DMS79 (cell line): ENCODE results near the gene PLCL1.
"Not testable (repeated sequence)": the region's sequence is repeated elsewhere in the genome, so short reads cannot be mapped to it uniquely, and the experiment has no call there.

Experiments used
- DNase-seq: peaks from one replicate; lab custom pipeline; 2025; lab: John Stamatoyannopoulos, UW

PLCL1 gene

DNA sequence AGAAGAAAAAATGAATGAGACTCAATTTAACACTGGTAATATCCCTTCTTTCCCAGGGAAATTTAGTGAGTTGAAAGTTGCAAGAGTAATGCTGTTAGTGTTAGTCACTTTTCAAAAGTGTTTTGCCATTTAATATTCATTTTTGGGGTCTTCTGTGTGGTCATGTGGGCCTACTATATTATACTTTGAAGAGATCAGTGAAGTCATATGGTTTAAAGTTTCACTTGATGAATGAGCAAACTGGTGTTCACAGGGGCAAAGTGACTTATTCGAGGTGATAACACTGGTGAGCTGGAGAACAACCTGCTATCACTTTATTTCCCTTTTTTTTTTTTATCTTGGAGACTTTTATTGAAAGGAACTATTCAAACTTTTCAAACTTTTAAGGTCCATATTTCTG lies 196.0 kb downstream of the PLCL1 start:
- no peak for DNase-seq

- DNase-seq, result no peak
Observed at GRCh38 chr2:198004173-198004572, 199.8 kb downstream of the PLCL1 start.

GRCh38 chr2:198004921-198005829 lies 200.8 kb downstream of the PLCL1 start:
- no peak for DNase-seq

- DNase-seq, result no peak
Observed at GRCh38 chr2:198006733-198007132, 202.3 kb downstream of the PLCL1 start.

- DNase-seq, result no peak
Observed at GRCh38 chr2:198008230-198008629, 203.8 kb downstream of the PLCL1 start.

GRCh38 chr2:198012025-198012424 lies 207.6 kb downstream of the PLCL1 start:
- no peak for DNase-seq

DNA sequence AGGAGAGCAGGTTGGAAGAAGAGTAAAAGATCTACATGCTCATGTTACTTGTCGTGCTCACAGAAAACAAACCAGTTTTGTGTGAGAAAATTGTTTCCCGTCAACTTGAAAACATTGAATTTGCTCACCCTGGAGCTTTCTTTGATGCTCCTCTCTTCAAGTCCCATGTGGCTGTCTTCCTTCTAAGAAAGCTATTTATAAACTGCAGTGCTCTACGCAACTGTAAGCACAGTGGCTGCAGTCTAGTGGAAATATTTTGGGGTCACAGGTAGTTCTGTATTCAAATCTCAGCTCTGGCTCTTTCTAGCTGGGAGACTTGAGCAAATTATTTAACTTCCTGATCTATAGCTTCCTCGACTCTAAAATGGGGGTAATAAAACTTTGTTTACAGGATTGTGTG lies 211.8 kb downstream of the PLCL1 start:
- DNase-seq, result no peak

DNA sequence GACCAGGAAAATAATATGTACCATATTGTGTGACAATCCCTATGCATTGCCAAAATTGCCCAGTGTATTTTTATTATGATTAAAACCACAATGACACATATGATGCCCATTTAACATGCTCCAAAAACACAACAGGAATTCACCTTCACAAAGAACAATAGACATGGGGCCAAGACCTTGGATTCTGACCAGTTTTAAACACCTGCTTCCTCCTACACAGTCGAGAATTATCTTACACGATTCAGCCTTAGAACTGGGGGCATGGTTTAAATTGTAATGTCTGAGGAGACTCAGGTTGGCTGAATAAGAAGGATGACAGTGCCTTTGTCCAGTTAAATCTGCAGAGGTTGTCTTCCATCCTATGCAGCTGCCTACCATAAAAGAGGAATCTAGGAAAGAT lies 212.7 kb downstream of the PLCL1 start:
- no peak for DNase-seq

DNA sequence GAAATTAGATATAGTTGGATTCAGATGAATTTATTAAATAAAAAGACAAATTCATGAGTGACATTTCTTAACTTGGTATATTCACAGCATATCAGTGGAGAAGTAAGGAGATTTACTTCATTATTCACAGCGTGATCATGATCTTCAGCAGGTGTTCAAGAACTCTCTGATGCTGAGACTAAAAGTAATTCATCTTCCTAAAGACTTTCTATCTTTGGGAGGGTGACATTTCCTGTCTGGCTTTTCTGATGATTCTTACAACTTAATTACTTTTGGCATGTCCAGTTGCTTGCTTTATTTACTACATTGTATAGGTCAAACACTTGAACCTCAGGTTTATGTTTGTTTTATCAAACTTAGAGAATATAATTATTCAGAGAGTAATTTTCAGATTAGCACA lies 224.6 kb downstream of the PLCL1 start:
- no peak for DNase-seq

DNA sequence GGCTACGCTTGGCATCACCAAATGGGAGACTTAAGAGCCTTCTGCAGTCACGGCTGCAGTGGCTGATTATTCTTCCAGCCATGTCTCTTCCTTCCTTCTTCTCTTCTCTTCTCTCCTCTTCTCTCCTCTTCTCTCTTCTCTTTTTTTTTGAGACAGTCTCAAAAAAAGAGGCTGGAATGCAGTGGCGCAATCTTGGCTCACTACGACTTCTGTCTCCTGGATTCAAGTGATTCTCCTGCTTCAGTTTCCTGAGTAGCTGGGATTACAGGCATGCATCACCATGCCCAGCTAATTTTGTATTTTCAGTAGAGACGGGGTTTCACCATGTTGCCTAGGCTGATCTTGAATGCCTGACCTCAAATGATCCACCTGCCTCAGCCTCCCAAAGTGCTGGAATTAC lies 225.2 kb downstream of the PLCL1 start:
- DNase-seq, result not testable (repeated sequence)

DNA sequence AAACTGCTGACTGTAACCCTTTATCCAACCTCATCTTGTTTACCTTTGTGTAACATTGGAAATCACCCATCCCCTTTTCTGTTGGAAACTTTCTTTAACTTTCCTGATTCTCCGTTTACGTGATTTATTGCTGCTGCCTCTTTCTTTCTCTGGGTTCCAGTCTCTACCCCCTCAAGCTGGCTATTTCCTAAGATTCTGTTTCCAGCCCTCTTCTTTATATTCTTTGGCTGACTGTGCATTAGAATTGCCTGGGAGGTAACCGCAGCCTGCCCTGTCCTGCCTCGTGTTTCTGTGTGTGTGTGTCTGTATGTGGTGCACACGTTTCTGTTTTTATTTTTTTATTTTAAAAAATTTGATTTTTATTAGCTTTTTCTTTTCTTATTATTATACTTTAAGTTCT lies 229.2 kb downstream of the PLCL1 start:
- no peak for DNase-seq

DNA sequence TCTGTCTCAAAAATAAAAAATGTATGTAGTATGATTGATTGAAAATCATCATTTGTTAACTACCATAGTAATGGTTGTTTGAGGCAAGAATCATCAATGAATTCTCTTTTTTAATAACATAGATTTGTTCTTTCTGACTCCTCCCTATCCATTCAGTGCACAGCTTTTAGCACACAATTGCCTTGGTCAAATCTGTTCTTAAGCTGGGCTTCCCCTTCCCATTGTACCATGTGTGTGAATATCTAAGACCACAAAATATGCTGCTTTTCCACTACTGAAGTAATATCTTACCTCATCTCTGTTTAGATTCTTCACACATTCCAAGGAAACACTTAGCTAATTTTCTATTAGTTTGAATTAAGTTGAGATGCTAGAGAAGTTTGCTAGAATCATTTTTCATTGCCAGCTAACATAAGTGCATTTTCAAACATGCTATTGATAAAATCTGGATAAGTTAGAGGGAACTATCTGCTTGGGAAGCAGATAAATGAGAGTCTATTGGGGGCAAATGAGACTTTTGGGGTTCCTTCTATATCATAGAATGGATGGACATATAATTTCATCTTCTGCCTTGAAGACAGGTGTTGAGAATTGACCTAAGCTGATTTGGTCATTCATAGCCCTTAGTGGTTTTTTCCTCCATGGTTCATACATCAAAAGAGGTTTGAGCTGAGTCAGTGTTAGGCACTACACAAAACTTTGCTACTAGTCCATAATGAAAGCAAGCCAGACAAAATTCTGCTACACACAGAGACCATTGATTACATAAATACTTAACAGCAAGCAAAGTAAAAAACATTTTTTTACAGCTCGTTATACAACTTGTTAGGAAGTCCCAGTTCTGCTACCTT lies 231.9 kb downstream of the PLCL1 start:
- DNase-seq, result no peak

GRCh38 chr2:198040835-198041234 lies 236.4 kb downstream of the PLCL1 start:
- no peak for DNase-seq

DNA sequence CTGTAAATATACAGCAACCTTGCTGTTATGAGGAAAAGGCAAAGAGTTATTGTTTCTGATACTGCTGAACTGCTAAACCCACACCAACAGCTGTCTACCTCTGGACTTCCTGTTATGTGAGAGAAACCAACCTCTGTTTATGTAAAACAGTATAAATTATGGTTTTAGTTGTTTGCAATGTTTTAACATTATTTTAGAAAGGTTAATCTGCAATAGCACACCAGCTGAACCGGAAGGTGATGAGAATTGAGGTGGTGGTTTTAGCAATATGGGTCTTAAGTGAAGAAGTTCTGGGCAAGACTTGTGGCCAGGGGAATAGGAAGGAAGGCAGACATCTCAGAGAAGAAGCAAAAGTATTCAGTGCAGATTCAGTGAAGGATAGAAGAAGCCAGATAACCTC lies 237.8 kb downstream of the PLCL1 start:
- no peak for DNase-seq

GRCh38 chr2:198044777-198045176 lies 240.4 kb downstream of the PLCL1 start:
- DNase-seq, result no peak

- no peak for DNase-seq
Observed at GRCh38 chr2:198045227-198045626, 240.8 kb downstream of the PLCL1 start.

- DNase-seq, result no peak
Observed at GRCh38 chr2:198052741-198053140, 248.3 kb downstream of the PLCL1 start.

GRCh38 chr2:198053148-198053547 lies 248.8 kb downstream of the PLCL1 start:
- DNase-seq, result no peak

DNA sequence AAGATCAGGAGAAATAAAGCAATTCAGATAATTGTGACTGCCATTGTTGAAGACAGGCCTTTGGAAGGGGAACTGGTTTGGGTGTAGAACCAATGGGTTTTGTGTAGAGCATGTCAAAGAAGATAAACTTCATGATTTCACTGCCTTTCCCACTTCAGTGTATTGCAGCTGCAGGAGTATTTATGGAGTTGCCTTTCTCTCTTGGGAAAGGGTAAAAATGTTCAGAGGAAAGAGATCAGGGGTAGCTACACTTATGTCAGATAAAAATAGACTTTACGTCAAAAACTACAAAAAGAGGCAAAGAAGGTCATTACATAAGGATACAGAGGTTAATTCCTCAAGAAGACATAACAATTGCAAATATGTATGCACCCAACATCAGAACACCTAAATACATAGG lies 249.4 kb downstream of the PLCL1 start:
- no peak for DNase-seq

GRCh38 chr2:198054299-198054698 lies 249.9 kb downstream of the PLCL1 start:
- no peak for DNase-seq

DNA sequence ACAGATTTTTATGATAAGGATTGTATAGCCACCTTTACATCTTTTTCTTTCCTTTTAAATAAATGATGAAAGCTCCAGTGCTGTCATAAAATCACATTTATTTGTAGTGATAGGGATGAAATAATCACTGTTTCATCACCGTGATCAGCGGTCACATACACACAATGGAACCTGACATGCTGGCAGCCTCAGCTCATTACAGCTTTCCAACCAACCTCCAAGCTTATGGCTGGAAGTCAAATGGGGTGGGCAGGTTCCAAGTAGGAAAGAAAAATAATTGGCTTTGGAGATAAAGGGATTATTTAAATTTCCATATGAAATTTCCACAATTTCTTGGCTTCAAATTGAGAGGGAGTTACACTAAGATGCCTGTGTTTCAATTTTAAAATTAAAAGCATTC lies 251.3 kb downstream of the PLCL1 start:
- DNase-seq, result no peak

GRCh38 chr2:198056836-198057235 lies 252.4 kb downstream of the PLCL1 start:
- no peak for DNase-seq

DNA sequence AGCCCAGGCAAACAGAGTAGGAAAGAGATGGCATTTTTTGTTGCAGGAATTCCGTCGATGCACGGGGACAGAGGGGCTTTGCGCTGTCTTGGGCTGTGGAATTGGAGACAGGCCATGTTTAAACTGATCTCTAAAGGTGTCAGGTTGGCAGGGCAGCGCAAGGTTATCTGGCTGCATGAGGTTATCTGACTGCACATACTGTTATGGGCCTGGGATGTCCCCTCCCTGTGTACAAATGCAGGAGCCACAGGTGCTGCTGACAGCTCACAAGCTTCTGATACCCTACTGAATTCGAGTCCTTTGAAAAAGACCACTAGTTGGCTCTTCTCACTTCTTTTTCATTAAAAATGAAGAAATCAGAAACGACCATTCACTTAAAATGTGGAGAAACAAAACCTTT lies 255.4 kb downstream of the PLCL1 start:
- no peak for DNase-seq
